GM23338 (cell line): ENCODE measurements around the gene CACNA1S. TPM values are rescaled to one million over a fixed set of nuclear protein-coding genes. Genes with fewer than 3 reads are reported as not detected.

ENCODE experiments used
- ATAC-seq: fragments of 200-7000 bp; cut with Tn5 transposase; 3 replicates; pipeline ENCODE4 v1.9.1; 2020
- DNase-seq: peaks from one replicate; pipeline ENCODE4 v3.0.0-alpha.2; 2015; ENCODE audit warnings: low spot score
- H2AFZ ChIP-seq: fragments of 200-600 bp; sonication (generic); 2 replicates; pipeline ENCODE4 v1.8.0; 2016; ENCODE audit warnings: antibody characterized with exemption, mild to moderate bottlenecking, moderate library complexity
- H3F3A ChIP-seq: fragments of 200-600 bp; sonication (generic); replicated peaks from 2 replicates; pipeline ENCODE4 v1.8.0; 2017; ENCODE audit warnings: antibody characterized with exemption, mixed run types, low read depth
- H3K27ac ChIP-seq: fragments of 200-600 bp; sonication (generic); 2 replicates; pipeline ENCODE4 v1.6.1; 2016; ENCODE audit warnings: low read depth
- H3K27me3 ChIP-seq: fragments of 200-600 bp; sonication (generic); 2 replicates; pipeline ENCODE4 v1.8.0; 2016; ENCODE audit warnings: mild to moderate bottlenecking, mixed run types, moderate library complexity; ENCODE audit not compliant: insufficient read depth
- H3K36me3 ChIP-seq: fragments of 200-600 bp; sonication (generic); 2 replicates; pipeline ENCODE4 v1.8.0; 2016; ENCODE audit warnings: mild to moderate bottlenecking; ENCODE audit not compliant: insufficient read depth
- H3K4me1 ChIP-seq: fragments of 200-600 bp; sonication (generic); 2 replicates; pipeline ENCODE4 v1.8.0; 2016; ENCODE audit warnings: mild to moderate bottlenecking, moderate library complexity; ENCODE audit not compliant: insufficient read depth
- H3K4me2 ChIP-seq: fragments of 200-600 bp; sonication (generic); 2 replicates; pipeline ENCODE4 v1.7.1; 2017; ENCODE audit warnings: mixed run types
- H3K4me3 ChIP-seq: fragments of 200-600 bp; sonication (generic); 2 replicates; pipeline ENCODE4 v1.6.1; 2016; ENCODE audit warnings: mixed run types
- H3K79me2 ChIP-seq: fragments of 200-600 bp; sonication (generic); replicated peaks from 2 replicates; pipeline ENCODE4 v1.8.0; 2017; ENCODE audit warnings: mild to moderate bottlenecking; ENCODE audit not compliant: insufficient read depth
- H3K9me2 ChIP-seq: fragments of 200-600 bp; sonication (generic); 2 replicates; pipeline ENCODE4 v1.8.0; 2017; ENCODE audit not compliant: insufficient read depth
- H4K20me1 ChIP-seq: fragments of 200-600 bp; sonication (generic); replicated peaks from 2 replicates; pipeline ENCODE4 v1.8.0; 2017; ENCODE audit warnings: mild to moderate bottlenecking; ENCODE audit not compliant: insufficient read depth
- H3K27ac Mint-ChIP-seq: 2 replicates; pipeline ENCODE4 v1.8.0; 2020; ENCODE audit warnings: inconsistent platforms, mild to moderate bottlenecking, moderate library complexity, mixed read lengths
- H3K27me3 Mint-ChIP-seq: 3 replicates; pipeline ENCODE4 v1.8.0; 2022; ENCODE audit warnings: low read depth, mild to moderate bottlenecking, moderate library complexity, mixed read lengths, inconsistent platforms; ENCODE audit not compliant: insufficient read depth, poor library complexity
- H3K36me3 Mint-ChIP-seq: 3 replicates; pipeline ENCODE4 v1.8.0; 2021; ENCODE audit warnings: low read depth, mild to moderate bottlenecking, inconsistent platforms, moderate library complexity, mixed read lengths
- H3K4me1 Mint-ChIP-seq: 3 replicates; pipeline ENCODE4 v1.8.0; 2020; ENCODE audit warnings: mild to moderate bottlenecking, inconsistent platforms, mixed read lengths
- H3K4me3 Mint-ChIP-seq: 3 replicates; pipeline ENCODE4 v1.8.0; 2021; ENCODE audit warnings: moderate library complexity, mild to moderate bottlenecking, inconsistent platforms, mixed read lengths
- H3K9me3 Mint-ChIP-seq: 3 replicates; pipeline ENCODE4 v1.8.0; 2020; ENCODE audit warnings: moderate library complexity, mild to moderate bottlenecking, inconsistent platforms, mixed read lengths
- CREB1 ChIP-seq: fragments of 250-450 bp; sonication (Bioruptor Pico); IDR thresholded peaks from 2 replicates; pipeline ENCODE4 v1.5.0; 2020; ENCODE audit warnings: low read depth, mild to moderate bottlenecking, moderate library complexity
- CTCF ChIP-seq, 2 experiments: fragments of 200-600 bp in 1 of 2; sonication (generic) in 1 of 2; conservative IDR thresholded peaks; 2 replicates each; pipeline versions ENCODE4 v1.5.1 to v1.6.1; 2016 to 2017; ENCODE audit warnings: antibody characterized with exemption in 2 of 2, low read depth in 2 of 2, mild to moderate bottlenecking in 2 of 2, moderate library complexity in 1 of 2
- EZH2 ChIP-seq: fragments of 200-600 bp; sonication (generic); IDR thresholded peaks from one replicate; pipeline ENCODE4 v1.8.0; 2017; ENCODE audit warnings: antibody characterized with exemption, mild to moderate bottlenecking, low read depth; ENCODE audit not compliant: unreplicated experiment
- REST ChIP-seq: IDR thresholded peaks from one replicate; pipeline ENCODE4 v1.6.1; 2018; ENCODE audit warnings: antibody characterized with exemption; ENCODE audit not compliant: unreplicated experiment
- ZNF462 ChIP-seq: fragments of 250-450 bp; sonication (Bioruptor Pico); IDR thresholded peaks from 2 replicates; pipeline ENCODE4 v1.5.0; 2020; ENCODE audit warnings: mild to moderate bottlenecking, moderate library complexity
- polyA plus RNA-seq: library from polyadenylated mRNA; unstranded; fragments of >200 nt; fragmentation: Nextera tagmentation; extraction: Ambion mirVana; gene quantifications from 2 replicates; pipeline ENCODE4 v1.2.1, GENCODE V29; 2016
- total RNA-seq: library from RNA; depleted of rRNA; stranded (reverse); fragments of >200 nt; shearing (Covaris generic); gene quantifications from 2 replicates; pipeline ENCODE4 v1.2.3, GENCODE V29; 2014

CACNA1S gene
- total and polyA plus RNA-seq, 2 experiments from 2014 or later, result 0.03 TPM; not detected in 1

GRCh38 chr1:201054091-201054543 lies 58.1 kb downstream of the CACNA1S start (continued):
- no peak for TF ChIP-seq REST
- no peak for TF ChIP-seq EZH2
- TF ChIP-seq ZNF462 (CRISPR knock-in tag), result no peak
- TF ChIP-seq CREB1 (CRISPR knock-in tag), result no peak

- H3K4me1 Mint-ChIP-seq, result peaks cover 12% of the 10 kb centered on the region
- Histone ChIP-seq H3F3A (no peaks in the 10 kb centered on the region), H4K20me1 (no peaks in the 10 kb centered on the region), H3K36me3 (no peaks in the 10 kb centered on the region), H3K79me2 (no peaks in the 10 kb centered on the region), H3K27ac (no peak overlapping the region), H3K27me3 (no peaks in the 10 kb centered on the region), H3K4me1 (no peaks in the 10 kb centered on the region), H3K4me3 (no peak overlapping the region), H3K4me2 (no peak overlapping the region), H2AFZ (no peak overlapping the region), H3K9me2 (no peaks in the 10 kb centered on the region)
- ATAC-seq, result peak; percentile 89
- peak; percentile 62 for DNase-seq
- no peaks in the 10 kb centered on the region for H3K9me3 Mint-ChIP-seq
- H3K27ac Mint-ChIP-seq, result no peak overlapping the region
- TF ChIP-seq CTCF (conservative IDR thresholded peaks at IDR 0.05; ENCODE audit: low read depth in 2 of 2) (peak; percentile 35 to 42; a peak in 3 of 4 replicates), REST (no peak)
- peaks cover 18% of the 10 kb centered on the region for H3K27me3 Mint-ChIP-seq
- H3K36me3 Mint-ChIP-seq, result no peaks in the 10 kb centered on the region; the same call in 2 of the 3 replicates
- H3K4me3 Mint-ChIP-seq, result no peak overlapping the region
Measured at GRCh38 chr1:201053155-201053860, 58.9 kb downstream of the CACNA1S start.
